CD4-positive, alpha-beta memory T cell (primary cell): Measurements from ENCODE around the gene TSPYL4. TPM values are rescaled to one million over a fixed set of nuclear protein-coding genes. Genes with fewer than 3 reads are reported as not detected.
A peak's percentile ranks its signal among the peaks of the same experiment; 100 is the strongest.

ENCODE experiments used
- CTCF ChIA-PET: fragments of 350-600 bp; sonication (Branson Sonifier 250); formaldehyde crosslinking; loops from one replicate; lab custom pipeline; 2021; ENCODE audit warnings: inconsistent platforms; ENCODE audit not compliant: partially characterized antibody; lab: Charles Lee
- POLR2A ChIA-PET: fragments of 350-600 bp; sonication (Branson Sonifier 250); formaldehyde crosslinking; loops from one replicate; lab custom pipeline; 2021; ENCODE audit not compliant: partially characterized antibody; lab: Charles Lee
- DNase-seq, 5 donors: peaks; one replicate each; pipeline versions ENCODE4 v3.0.0 to v3.0.0-alpha.2; 2020 to 2022; ENCODE audit warnings: mixed read lengths in 1 of 5
- H3K27ac ChIP-seq: one replicate; pipeline ENCODE4 v1.7.0; 2013; ENCODE audit warnings: low read depth, low read length
- H3K27me3 ChIP-seq: 2 replicates; pipeline ENCODE4 v1.7.0; 2013; ENCODE audit warnings: mild to moderate bottlenecking, low read length, moderate library complexity; ENCODE audit not compliant: insufficient read depth
- H3K36me3 ChIP-seq: 2 replicates; pipeline ENCODE4 v1.7.0; 2013; ENCODE audit warnings: mild to moderate bottlenecking, low read length, moderate library complexity; ENCODE audit not compliant: insufficient read depth
- H3K4me1 ChIP-seq: 2 replicates; pipeline ENCODE4 v1.7.0; 2013; ENCODE audit warnings: mild to moderate bottlenecking, low read length, moderate library complexity; ENCODE audit not compliant: insufficient read depth
- H3K4me3 ChIP-seq, 2 donors: one replicate each; pipeline ENCODE4 v1.7.0; 2013; ENCODE audit warnings: low read length in 2 of 2, mild to moderate bottlenecking in 1 of 2
- H3K9me3 ChIP-seq, 2 donors: one replicate each; pipeline ENCODE4 v1.7.0; 2013; ENCODE audit warnings: low read length in 2 of 2, control low read depth in 1 of 2; ENCODE audit not compliant: control insufficient read depth in 1 of 2
- H3K27ac Mint-ChIP-seq, 7 donors: one replicate each; pipeline ENCODE4 v1.8.0; 2020 to 2021; ENCODE audit warnings: mixed read lengths in 7 of 7, mild to moderate bottlenecking in 6 of 7, inconsistent platforms in 3 of 7, moderate library complexity in 3 of 7
- H3K27me3 Mint-ChIP-seq, 2 donors: one replicate each; pipeline ENCODE4 v1.8.0; 2020 to 2021; ENCODE audit warnings: mixed read lengths in 2 of 2
- H3K36me3 Mint-ChIP-seq, 2 donors: one replicate each; pipeline ENCODE4 v1.8.0; 2020 to 2021; ENCODE audit warnings: mixed read lengths in 2 of 2, inconsistent platforms in 1 of 2, mild to moderate bottlenecking in 1 of 2
- H3K4me1 Mint-ChIP-seq, 4 donors: one replicate each; pipeline ENCODE4 v1.8.0; 2020 to 2021; ENCODE audit warnings: mixed read lengths in 4 of 4, mild to moderate bottlenecking in 1 of 4
- H3K4me3 Mint-ChIP-seq, 8 donors: one replicate each; pipeline ENCODE4 v1.8.0; 2020 to 2021; ENCODE audit warnings: mixed read lengths in 8 of 8, mild to moderate bottlenecking in 7 of 8, moderate library complexity in 6 of 8, inconsistent platforms in 3 of 8
- H3K9me3 Mint-ChIP-seq, 8 donors: one replicate each; pipeline ENCODE4 v1.8.0; 2020 to 2021; ENCODE audit warnings: mixed read lengths in 8 of 8, mild to moderate bottlenecking in 5 of 8, inconsistent platforms in 3 of 8, moderate library complexity in 1 of 8
- intact Hi-C: fragments of 100-400 bp; cut with micrococcal nuclease; formaldehyde crosslinking; loops from one replicate; pipeline ENCODE4 v1.15.1; 2023
- polyA plus RNA-seq, 2 donors: library from polyadenylated mRNA; unstranded; fragments of 300-500 nt; fragmentation: Illumina TruSeq; gene quantifications; one replicate each; pipeline ENCODE4 v1.2.3, GENCODE V29; 2021
- total RNA-seq, 2 experiments: library from RNA; stranded (reverse); gene quantifications; one replicate each; pipeline ENCODE4 v1.2.3, GENCODE V29; 2021

Gene TSPYL4
- total and polyA plus RNA-seq, 4 experiments from 2014 or later: 8.0 to 23.0 (median 18.6) TPM

DNA sequence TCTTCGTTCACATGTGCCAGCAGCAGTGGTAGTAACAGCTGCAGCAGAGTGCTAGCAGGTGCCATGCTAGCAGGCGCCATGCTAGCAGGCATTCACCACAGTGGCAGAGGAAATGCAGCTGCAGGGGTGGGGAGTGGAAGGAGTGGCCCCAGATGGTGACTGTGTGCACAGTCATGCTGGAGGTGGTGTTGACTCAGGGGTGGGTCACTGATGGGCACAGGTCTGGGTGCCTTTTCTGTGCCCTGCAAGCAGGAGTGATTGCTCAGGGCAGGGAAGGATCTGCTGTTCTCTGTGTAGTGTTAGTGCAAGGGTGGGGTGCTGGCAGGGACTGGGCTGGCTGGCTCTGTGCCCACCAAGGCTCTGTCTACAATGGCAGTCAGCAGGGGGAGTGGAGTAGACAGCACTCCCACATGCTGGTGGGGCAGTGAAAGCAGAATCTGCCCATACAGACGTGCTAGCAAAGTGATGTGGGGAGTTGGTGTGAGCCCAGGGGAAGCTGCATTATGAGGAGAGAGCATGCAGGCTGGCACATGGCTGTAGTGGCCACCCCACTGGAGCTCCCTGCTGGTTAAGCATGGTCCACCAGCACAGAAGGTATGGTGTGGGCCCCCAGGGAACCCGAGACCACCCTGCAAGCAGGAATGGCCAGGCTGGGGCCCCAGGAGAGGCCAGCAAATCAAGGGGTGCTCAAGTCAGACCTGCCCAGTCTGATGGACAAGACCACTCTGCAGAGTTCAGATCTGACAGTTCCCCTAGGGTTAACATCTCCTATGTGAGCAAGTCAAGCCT, 11.4 kb upstream of the TSPYL4 start:
- H3K9me3 Mint-ChIP-seq: peaks cover 0 to 26% (median 17%) of the 10 kb centered on the region in 8 donors
- no peaks in the 10 kb centered on the region for H3K27me3 ChIP-seq
- H3K4me3 Mint-ChIP-seq: no peak overlapping the region
- CTCF ChIA-PET: interaction anchor here (0.9 to 1.0 kb wide), 2 partner anchors 270 kb away, joined by 3 read pairs; no protein-coding TSS in a partner anchor
- H3K4me3 ChIP-seq: no peak overlapping the region
- no peak overlapping the region for H3K27ac Mint-ChIP-seq
- H3K4me1 Mint-ChIP-seq: peaks cover 13 to 31% (median 21%) of the 10 kb centered on the region in 4 donors
- POLR2A ChIA-PET: interaction anchor here (1.9 kb wide), 1 partner anchor 14 kb away, joined by 6 read pairs; the partner anchor contains the start of gene TSPYL1
- no peaks in the 10 kb centered on the region for H3K36me3 ChIP-seq
- H3K27ac ChIP-seq: no peak overlapping the region
- no peaks in the 10 kb centered on the region for H3K27me3 Mint-ChIP-seq
- intact Hi-C loops: no loop called here
- DNase-seq: peak in 1 of 5 donors; percentile 28
- H3K4me1 ChIP-seq: peaks cover 10% of the 10 kb centered on the region
- peaks cover 30 to 47% of the 10 kb centered on the region in 2 donors for H3K36me3 Mint-ChIP-seq
- no peaks in the 10 kb centered on the region for H3K9me3 ChIP-seq

- no peaks in the 10 kb centered on the region for H3K27me3 ChIP-seq
- peaks cover 0 to 26% (median 17%) of the 10 kb centered on the region in 8 donors for H3K9me3 Mint-ChIP-seq
- H3K4me1 ChIP-seq: peaks cover 2% of the 10 kb centered on the region
- H3K4me3 ChIP-seq: no peak overlapping the region
- ChIA-PET POLR2A (interaction anchor here (1.9 kb wide), 1 partner anchor 16 kb away, joined by 6 read pairs; the partner anchor contains the start of gene TSPYL1), CTCF (no interaction called here)
- peak overlapping the region in 1 of 7 donors; percentile 60 for H3K27ac Mint-ChIP-seq
- H3K36me3 ChIP-seq: no peaks in the 10 kb centered on the region
- no peaks in the 10 kb centered on the region for H3K9me3 ChIP-seq
- H3K27me3 Mint-ChIP-seq: no peaks in the 10 kb centered on the region
- intact Hi-C loops: no loop called here
- H3K4me1 Mint-ChIP-seq: peaks cover 15 to 26% (median 18%) of the 10 kb centered on the region in 4 donors
- peaks cover 24 to 53% of the 10 kb centered on the region in 2 donors for H3K36me3 Mint-ChIP-seq
- DNase-seq: no peak
- no peak overlapping the region for H3K27ac ChIP-seq
- no peak overlapping the region for H3K4me3 Mint-ChIP-seq
Observed at GRCh38 chr6:116263353-116263752, 9.5 kb upstream of the TSPYL4 start.

- H3K4me1 ChIP-seq: peaks cover 6% of the 10 kb centered on the region
- ChIA-PET POLR2A (no interaction called here), CTCF (interaction anchor here (2.2 kb wide), 1 partner anchor 29 kb away, joined by 5 read pairs; no protein-coding TSS in a partner anchor)
- no peak overlapping the region for H3K4me3 ChIP-seq
- DNase-seq: no peak
- H3K27me3 ChIP-seq: no peaks in the 10 kb centered on the region
- no peaks in the 10 kb centered on the region for H3K36me3 ChIP-seq
- no peak overlapping the region for H3K27ac ChIP-seq
- no peaks in the 10 kb centered on the region for H3K9me3 ChIP-seq
- peaks cover 16 to 35% of the 10 kb centered on the region in 2 donors for H3K36me3 Mint-ChIP-seq
- H3K27ac Mint-ChIP-seq: no peak overlapping the region
- intact Hi-C loops: loop anchor here (10.0 kb wide), 1 partner anchor 154 kb away; the partner anchor contains the start of gene NT5DC1
- H3K9me3 Mint-ChIP-seq: peaks cover 0 to 19% (median 10%) of the 10 kb centered on the region in 8 donors
- peaks cover 14 to 19% (median 14%) of the 10 kb centered on the region in 4 donors for H3K4me1 Mint-ChIP-seq
- H3K4me3 Mint-ChIP-seq: no peak overlapping the region
- H3K27me3 Mint-ChIP-seq: no peaks in the 10 kb centered on the region
Observed at GRCh38 chr6:116258520-116258919, 4.6 kb upstream of the TSPYL4 start.

- intact Hi-C loops: loop anchor here (10.0 kb wide), 1 partner anchor 152 kb away; the partner anchor contains the start of gene NT5DC1
- no peaks in the 10 kb centered on the region for H3K9me3 ChIP-seq
- H3K36me3 Mint-ChIP-seq: peaks cover 10 to 17% of the 10 kb centered on the region in 2 donors
- peaks cover 0 to 2% (median 0%) of the 10 kb centered on the region in 8 donors for H3K9me3 Mint-ChIP-seq
- ChIA-PET CTCF (interaction anchor here (5.3 kb wide), 1 partner anchor 13 kb away, joined by 28 read pairs; no protein-coding TSS in a partner anchor), POLR2A (interaction anchor here (1.1 to 2.0 kb wide), 2 partner anchors 23 to 314 kb away, joined by 4 to 7 read pairs; partner anchors contain the start of genes RWDD1 and TSPYL1)
- peak overlapping the region in 1 of 7 donors; percentile 65 for H3K27ac Mint-ChIP-seq
- no peaks in the 10 kb centered on the region for H3K36me3 ChIP-seq
- peaks cover 23% of the 10 kb centered on the region for H3K4me1 ChIP-seq
- H3K27me3 ChIP-seq: no peaks in the 10 kb centered on the region
- no peak overlapping the region for H3K4me3 ChIP-seq
- H3K4me1 Mint-ChIP-seq: peaks cover 11 to 24% (median 16%) of the 10 kb centered on the region in 4 donors
- no peak overlapping the region for H3K27ac ChIP-seq
- DNase-seq: no peak
- no peak overlapping the region for H3K4me3 Mint-ChIP-seq
- no peaks in the 10 kb centered on the region for H3K27me3 Mint-ChIP-seq
Observed at GRCh38 chr6:116256694-116257093, 2.8 kb upstream of the TSPYL4 start.

GRCh38 chr6:116255246-116255800, 1.4 kb upstream of the TSPYL4 start:
- POLR2A ChIA-PET: interaction anchor here (1.8 to 4.6 kb wide), 4 partner anchors 17 to 316 kb away, joined by 6 to 79 read pairs (median 8); partner anchors contain the start of genes NT5DC1, RWDD1 and TSPYL1
- peaks cover under 1 to 27% (median 14%) of the 10 kb centered on the region in 4 donors for H3K4me1 Mint-ChIP-seq

GRCh38 chr6:116254297-116255056, 602 bp upstream of the TSPYL4 start:
- Histone ChIP-seq H3K27ac (peak overlapping the region; percentile 97), H3K27me3 (no peaks in the 10 kb centered on the region), H3K36me3 (no peaks in the 10 kb centered on the region), H3K9me3 (no peaks in the 10 kb centered on the region), H3K4me3 (peak overlapping the region; percentile 31 to 96), H3K4me1 (peaks cover 45% of the 10 kb centered on the region)
- no peak for DNase-seq
- Mint-ChIP-seq H3K27ac (no peak overlapping the region), H3K9me3 (no peaks in the 10 kb centered on the region), H3K4me3 (no peak overlapping the region), H3K36me3 (peaks cover 2 to 8% of the 10 kb centered on the region in 2 donors), H3K4me1 (peaks cover 0 to 28% (median 13%) of the 10 kb centered on the region in 4 donors), H3K27me3 (no peaks in the 10 kb centered on the region)
- ChIA-PET POLR2A (interaction anchor here (0.7 to 4.6 kb wide), 11 partner anchors 13 to 317 kb away, joined by 3 to 79 read pairs (median 5); partner anchors contain the start of genes NT5DC1, RWDD1 and TSPYL1), CTCF (interaction anchor here (1.0 to 5.3 kb wide), 6 partner anchors 15 to 318 kb away, joined by 3 to 28 read pairs (median 5); no protein-coding TSS in a partner anchor)
- intact Hi-C loops: loop anchor here (1.0 to 10.0 kb wide), 3 partner anchors 25 to 317 kb away; partner anchors contain the start of genes NT5DC1, RWDD1 and TSPYL1

More at GRCh38 chr6:116255246-116255800, 1.4 kb upstream of the TSPYL4 start:
- Histone ChIP-seq H3K27me3 (no peaks in the 10 kb centered on the region), H3K4me3 (no peak overlapping the region), H3K4me1 (peaks cover 37% of the 10 kb centered on the region), H3K36me3 (no peaks in the 10 kb centered on the region), H3K27ac (peak overlapping the region; percentile 97), H3K9me3 (no peaks in the 10 kb centered on the region)
- no peak overlapping the region for H3K4me3 Mint-ChIP-seq
- H3K27ac Mint-ChIP-seq: no peak overlapping the region
- intact Hi-C loops: loop anchor here (10.0 kb wide), 1 partner anchor 151 kb away; the partner anchor contains the start of gene NT5DC1
- peaks cover 6 to 8% of the 10 kb centered on the region in 2 donors for H3K36me3 Mint-ChIP-seq
- DNase-seq: no peak
- no peaks in the 10 kb centered on the region for H3K9me3 Mint-ChIP-seq
- CTCF ChIA-PET: interaction anchor here (1.0 to 5.3 kb wide), 5 partner anchors 14 to 317 kb away, joined by 3 to 28 read pairs (median 4); no protein-coding TSS in a partner anchor
- no peaks in the 10 kb centered on the region for H3K27me3 Mint-ChIP-seq
